GM21526 (cell line): ENCODE data around the gene MED13L.

ENCODE experiments used
- ATAC-seq: cut with Tn5 transposase; IDR thresholded peaks from one replicate; pipeline ENCODE4 v1.9.1; 2021; ENCODE audit warnings: moderate library complexity; ENCODE audit not compliant: unreplicated experiment, low FRiP score

The MED13L gene

GRCh38 chr12:116159593-116160200, 117.8 kb downstream of the MED13L start:
- no peak for ATAC-seq

GRCh38 chr12:116159175-116159574, 118.3 kb downstream of the MED13L start:
- no peak for ATAC-seq

- ATAC-seq: no peak
Measured at GRCh38 chr12:116157845-116158267, 119.6 kb downstream of the MED13L start.

- no peak for ATAC-seq
Measured at GRCh38 chr12:116156614-116157013, 120.9 kb downstream of the MED13L start.

GRCh38 chr12:116155383-116155782, 122.1 kb downstream of the MED13L start:
- ATAC-seq: no peak

- ATAC-seq: no peak
Measured at GRCh38 chr12:116153983-116154382, 123.5 kb downstream of the MED13L start.

- ATAC-seq: no peak
Measured at GRCh38 chr12:116153113-116153512, 124.4 kb downstream of the MED13L start.

- ATAC-seq: no peak
Measured at GRCh38 chr12:116152268-116152667, 125.2 kb downstream of the MED13L start.

GRCh38 chr12:116150452-116150851, 127.0 kb downstream of the MED13L start:
- no peak for ATAC-seq

- no peak for ATAC-seq
Measured at GRCh38 chr12:116150001-116150400, 127.5 kb downstream of the MED13L start.

GRCh38 chr12:116148844-116149243, 128.6 kb downstream of the MED13L start:
- ATAC-seq: no peak

GRCh38 chr12:116146386-116146785, 131.1 kb downstream of the MED13L start:
- no peak for ATAC-seq

GRCh38 chr12:116145451-116145850, 132.0 kb downstream of the MED13L start:
- ATAC-seq: no peak

- no peak for ATAC-seq
Measured at GRCh38 chr12:116144384-116144783, 133.1 kb downstream of the MED13L start.

- ATAC-seq: no peak
Measured at GRCh38 chr12:116143909-116144308, 133.6 kb downstream of the MED13L start.

GRCh38 chr12:116142936-116143898, 134.3 kb downstream of the MED13L start:
- ATAC-seq: no peak

GRCh38 chr12:116141833-116142162, 135.7 kb downstream of the MED13L start:
- no peak for ATAC-seq

GRCh38 chr12:116141110-116141832, 136.2 kb downstream of the MED13L start:
- no peak for ATAC-seq

- ATAC-seq: no peak
Measured at GRCh38 chr12:116140529-116140928, 137.0 kb downstream of the MED13L start.

- ATAC-seq: no peak
Measured at GRCh38 chr12:116138781-116139180, 138.7 kb downstream of the MED13L start.

- no peak for ATAC-seq
Measured at GRCh38 chr12:116138364-116138763, 139.1 kb downstream of the MED13L start.
